GM19438 (cell line): ENCODE measurements around the gene SPON1.
"Not testable (repeated sequence)": the region's sequence is repeated elsewhere in the genome, so short reads cannot be mapped to it uniquely, and the experiment has no call there.

ENCODE experiments used
- ATAC-seq: cut with Tn5 transposase; IDR thresholded peaks from one replicate; pipeline ENCODE4 v1.9.1; 2021; ENCODE audit warnings: low read depth; ENCODE audit not compliant: unreplicated experiment

Gene SPON1

DNA sequence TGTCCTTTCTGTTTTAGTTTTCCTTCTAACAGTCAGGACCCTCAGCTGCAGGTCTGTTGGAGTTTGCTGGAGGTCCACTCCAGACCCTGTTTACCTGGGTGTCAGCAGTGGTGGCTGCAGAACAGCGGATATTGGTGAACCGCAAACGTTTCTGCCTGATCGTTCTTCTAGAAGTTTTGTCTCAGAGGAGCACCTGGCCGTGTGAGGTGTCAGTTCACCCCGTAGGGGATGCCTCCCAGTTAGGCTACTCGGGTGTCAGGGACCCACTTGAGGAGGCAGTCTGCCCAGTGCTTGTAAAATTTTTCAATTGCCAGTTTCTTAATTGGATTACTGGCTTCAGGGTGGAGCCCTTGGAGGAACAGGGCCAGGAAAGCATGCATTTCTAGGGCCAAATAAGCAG, 211.2 kb downstream of the SPON1 start:
- ATAC-seq = not testable (repeated sequence)

DNA sequence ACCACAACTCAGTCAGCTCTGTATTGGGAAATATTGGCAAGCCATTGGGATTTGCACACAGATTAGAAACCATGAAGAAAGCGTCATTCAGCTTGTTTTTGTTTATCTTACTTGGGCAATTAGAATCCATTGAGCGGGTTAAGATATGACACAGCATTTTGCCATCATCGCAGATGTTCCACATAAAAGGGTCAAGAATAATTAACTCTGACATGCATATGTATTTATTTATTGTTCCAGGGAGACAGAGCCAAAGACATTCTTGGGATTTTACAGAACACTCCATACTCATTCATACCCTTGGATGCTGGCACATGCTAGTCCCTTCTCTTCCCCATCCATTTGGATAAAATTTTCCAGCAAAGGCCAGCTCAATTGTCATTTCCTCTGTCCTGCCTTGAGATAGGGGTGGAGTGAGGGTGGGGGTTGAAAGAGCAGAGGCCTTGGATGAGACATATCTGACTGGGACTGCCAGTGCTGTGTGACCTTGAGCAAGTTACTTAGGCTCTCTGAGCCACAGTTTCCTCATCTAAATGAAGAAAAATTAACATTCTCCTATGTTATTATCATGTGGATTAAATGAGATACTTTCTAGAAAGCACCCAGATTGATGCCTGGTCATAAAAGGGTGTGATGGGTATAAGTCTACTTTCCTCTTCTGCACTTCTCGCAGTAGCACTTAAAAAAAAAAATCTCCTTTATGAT, 216.7 kb downstream of the SPON1 start:
- no peak for ATAC-seq

DNA sequence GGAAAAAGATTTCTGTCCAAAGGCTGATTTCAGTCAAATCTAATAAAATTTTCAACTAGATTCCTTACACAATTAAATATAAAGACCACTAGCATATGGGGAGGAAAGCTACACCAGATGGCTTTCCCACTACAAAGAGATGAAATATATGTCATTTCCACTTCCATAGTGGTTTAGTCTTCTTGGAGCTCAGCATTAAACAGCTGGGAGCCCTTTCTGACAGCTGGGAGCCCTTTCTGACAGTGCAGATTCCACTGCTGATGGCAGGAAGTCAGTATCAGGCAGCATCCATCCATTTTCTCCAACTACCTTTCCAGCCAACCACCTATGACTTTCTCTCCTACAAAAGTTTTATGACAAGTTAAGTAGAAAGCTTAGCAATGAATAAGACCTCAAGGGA, 218.6 kb downstream of the SPON1 start:
- ATAC-seq = no peak

DNA sequence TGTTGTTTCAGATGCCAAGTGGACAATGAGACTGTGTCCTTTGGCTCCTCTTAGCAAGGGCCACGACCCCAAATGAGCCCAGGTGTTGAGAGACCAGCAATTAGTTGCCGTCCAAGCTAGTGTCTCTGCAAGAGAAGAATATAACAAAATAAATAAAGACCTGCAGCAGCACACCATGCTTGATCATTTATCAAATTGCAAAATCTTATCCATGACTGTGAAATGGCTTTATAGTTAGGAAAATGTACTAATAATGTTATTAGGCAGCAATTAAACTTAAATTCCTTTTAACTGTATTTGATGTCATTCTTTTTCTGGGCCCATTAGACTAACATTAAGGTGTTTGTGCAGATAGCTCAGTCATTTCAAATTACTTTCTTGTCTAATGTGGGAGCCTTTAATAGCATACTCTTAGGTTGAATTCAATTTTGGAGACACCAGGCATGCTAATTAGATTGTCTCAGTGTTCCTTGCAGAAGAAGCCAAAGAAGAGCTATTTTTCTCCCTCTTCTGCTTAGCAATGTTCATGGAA, 220.4 kb downstream of the SPON1 start:
- ATAC-seq = no peak

DNA sequence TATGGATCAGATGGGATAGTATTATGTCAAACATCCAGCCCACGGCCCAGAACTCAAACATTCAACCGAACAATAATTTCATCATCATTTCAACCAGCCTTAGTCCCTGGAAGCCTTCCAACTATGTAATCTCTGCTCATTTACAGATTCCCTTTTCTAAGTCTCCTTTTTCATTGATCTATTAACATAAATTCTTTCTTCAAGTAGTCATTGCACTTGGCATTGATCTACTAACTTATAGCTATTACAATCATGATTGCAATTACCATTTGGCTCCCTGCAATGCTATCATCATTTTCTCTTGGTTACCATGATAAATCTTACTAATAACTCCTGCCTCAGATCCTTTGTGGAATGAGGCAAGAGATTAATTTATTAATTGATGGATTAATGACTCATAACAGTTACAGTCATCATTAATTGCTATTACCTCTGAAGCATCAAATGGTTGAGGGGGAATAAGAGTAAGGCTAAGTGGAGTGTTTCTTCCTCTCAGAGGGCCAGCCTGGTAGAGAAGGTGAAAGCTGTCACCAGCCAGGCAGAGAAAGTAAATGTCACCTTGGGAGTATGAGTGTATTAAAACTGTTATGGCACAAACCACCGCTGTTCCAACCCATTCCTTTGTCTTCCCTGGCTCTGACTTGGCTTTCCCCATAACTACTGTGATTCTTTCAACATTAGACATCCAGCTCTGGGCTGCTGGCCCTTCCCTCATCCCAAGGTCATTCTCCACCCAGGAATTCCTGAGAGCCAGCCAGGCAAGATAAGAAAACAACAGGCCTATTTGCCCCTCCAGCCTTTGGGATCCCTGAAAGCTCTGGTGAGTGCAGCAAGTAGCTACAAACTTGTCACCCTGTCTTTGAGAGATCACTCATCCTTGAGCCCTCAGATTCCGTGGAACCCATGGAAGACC, 221.8 kb downstream of the SPON1 start:
- no peak for ATAC-seq

DNA sequence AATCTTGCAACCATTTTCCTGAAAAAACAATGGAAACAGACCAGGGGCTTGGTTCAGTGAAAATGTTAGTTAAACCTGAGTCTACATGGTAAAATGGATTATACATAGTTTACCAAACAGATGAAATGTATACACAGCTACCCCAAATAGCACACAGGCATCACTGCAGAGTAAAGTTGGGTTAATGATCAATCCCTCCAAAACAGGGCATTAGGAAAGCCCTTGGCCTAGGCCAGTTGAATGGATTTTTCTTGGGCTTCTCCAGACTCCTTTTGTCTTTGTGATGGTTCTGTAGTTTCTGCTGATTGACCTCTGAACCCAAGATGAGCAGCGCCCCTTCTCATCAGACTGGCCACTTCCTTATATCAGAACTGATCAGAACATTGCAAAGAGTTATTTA, 222.9 kb downstream of the SPON1 start:
- ATAC-seq = no peak

DNA sequence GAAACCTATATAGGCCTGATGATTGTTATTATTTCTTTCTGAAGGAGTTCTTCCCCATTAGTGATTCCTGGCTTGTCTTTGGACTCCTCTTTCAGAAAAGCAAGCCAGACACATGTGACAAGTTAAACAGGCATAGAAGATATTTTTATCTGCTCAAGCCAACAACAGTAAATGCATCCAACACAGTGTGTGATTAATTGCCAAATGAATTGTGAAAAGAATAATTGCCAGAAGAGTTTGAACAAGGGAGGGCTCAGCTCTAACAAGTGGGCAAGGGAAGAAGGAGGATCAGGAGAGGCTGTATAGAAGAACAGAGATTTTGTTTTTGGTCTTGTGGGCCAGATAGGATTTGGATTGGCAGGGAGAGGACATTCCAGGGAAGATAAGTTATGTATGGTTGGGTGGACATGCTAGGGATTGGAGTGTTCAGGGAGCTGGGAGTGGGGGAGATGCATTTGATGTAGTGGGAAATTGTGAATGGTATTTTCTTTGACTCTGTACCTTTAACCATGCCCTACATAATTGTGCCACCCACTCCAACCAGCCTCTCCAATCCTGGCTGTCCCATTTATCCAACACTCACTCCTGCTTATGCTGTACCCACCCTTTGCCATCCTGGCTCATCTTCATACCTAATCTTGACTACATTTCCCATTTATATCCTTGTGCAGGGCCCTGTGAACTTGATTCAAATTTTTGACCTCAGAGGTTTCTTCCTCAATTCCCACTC, 223.7 kb downstream of the SPON1 start:
- ATAC-seq = no peak

DNA sequence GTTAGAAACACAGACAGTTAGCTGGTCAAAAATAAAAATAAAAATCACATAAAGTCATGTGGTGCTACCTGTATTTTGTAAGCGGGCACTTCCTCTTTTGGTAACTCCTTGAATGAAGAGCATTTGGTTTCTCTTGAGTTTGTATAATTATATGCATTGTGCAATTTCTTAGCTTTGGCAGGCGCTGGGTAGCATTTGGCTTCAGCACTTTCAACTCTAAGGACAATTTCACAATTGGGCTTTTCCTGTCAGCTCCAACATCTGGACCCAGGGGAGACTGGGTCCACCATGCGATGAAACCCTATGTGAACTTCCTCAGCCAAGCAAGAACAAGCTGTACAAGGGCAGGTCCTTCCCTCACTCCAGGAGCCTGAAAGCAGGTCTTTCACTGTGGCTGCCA, 227.4 kb downstream of the SPON1 start:
- no peak for ATAC-seq

DNA sequence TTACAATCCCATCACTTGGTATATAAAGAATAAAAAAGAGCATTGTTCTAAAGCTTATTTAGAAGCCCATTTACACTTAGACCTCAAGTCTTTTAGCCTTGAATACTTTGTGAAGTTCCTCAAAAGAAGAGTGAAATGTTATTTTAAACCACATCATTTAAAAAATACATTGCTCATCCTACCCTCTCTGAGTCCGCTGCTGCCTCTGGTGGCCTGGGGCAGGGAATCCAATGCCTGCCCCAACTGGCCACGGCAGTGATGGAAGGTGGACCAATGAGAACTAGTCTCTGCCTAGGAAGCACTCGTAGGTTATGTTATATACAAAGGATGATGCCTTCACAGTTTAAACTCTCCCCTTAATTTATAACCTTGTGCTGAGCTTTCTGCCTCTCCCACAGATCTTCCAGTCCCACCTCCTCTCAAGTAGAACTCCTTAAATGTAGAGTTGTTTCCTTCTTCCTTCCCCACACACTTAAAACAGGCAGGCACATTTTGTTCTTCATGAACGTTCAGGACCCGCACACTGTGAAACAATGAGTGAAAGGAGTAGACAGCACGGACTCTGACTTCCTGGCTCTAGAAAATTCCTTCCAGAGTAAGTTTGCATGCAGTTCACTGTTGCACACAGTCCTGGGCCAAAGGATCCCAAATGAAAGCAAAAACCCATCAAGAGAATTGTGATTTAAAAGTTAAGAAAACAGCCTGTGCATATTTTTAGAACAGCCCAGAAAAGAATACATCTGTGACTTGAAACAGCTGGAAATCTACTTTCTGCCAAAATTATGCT, 228.7 kb downstream of the SPON1 start:
- ATAC-seq = no peak

DNA sequence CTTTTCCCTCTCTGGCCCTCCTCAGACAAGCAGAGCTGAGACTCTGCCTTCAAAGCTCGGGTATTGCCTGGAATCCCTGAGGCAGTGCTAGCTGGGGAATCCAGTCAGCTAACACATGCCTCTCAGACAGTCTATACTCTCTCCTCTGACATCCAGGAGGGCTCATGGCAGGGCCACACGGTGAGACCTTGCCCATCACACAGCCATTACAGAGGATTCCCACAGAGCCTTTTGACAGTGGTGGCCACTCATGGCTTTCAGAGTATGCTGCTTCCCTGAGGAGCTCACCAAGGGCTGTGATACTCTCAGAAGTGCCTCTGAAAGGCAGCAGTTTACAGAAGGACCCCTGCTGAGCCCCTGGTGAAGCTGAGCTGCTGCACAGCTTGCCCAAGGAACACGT, 231.1 kb downstream of the SPON1 start:
- ATAC-seq = no peak

DNA sequence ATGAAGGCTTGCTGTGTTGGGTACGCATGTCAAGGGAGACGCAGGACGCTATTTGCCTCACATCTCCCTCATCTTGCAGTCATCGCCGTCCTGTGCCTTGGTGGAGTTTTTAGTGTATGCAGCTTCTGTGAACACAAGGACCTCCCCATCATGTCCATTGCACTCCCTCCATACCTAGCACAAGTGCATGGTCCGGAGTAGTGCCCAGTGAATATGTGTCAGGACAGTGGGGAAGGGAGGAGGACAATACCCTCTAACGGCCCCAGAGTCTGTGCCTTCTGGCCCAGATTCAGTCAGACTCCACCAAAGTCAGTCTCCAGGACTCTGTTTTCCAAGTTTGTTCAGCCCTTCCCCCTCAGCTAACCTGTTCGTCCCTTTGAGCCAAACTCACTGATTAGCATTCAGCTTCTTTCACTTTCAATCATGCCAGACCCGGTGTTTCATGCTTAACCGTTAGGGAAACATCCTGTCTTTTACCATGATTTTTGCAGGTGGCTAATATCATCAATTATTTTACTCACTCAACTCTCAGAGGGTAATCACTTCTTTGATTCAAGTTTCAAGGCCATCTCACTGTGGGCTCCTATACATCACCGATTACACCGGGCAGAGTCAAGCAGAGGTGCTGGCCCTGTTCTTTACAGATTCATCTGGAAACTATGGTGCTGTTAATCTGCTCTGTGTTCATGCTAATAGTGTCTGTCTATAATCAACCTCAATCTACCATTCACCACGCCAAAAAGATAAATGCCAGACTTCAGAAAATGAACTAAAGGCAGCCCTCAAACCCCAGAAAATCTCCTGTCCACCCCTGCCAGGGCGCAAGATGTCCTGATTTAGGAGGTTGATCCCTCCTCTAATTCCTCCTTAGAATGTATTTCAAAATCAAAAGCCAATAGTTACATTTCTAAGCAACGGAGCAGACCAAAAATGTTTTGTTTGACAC, 240.0 kb downstream of the SPON1 start:
- peak; percentile 63 for ATAC-seq

DNA sequence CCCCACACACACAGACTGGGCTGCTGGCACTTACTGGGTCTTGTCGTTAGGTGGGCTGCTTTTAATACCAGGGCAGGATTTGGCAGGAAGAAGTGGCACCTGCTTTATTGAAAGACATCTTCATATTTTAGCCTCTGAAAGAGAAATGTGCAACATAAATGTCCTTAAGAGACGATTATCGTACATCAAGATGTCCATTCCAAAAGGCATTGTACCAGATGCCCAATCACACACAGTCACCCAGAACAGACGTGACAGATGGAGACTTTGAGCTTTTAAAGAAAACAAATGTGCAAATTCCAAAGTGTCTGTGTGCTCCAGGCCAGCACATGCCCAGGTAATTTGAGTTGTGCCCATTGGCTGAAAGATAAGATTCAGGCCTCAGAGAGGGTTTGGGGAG, 240.8 kb downstream of the SPON1 start:
- ATAC-seq = no peak

DNA sequence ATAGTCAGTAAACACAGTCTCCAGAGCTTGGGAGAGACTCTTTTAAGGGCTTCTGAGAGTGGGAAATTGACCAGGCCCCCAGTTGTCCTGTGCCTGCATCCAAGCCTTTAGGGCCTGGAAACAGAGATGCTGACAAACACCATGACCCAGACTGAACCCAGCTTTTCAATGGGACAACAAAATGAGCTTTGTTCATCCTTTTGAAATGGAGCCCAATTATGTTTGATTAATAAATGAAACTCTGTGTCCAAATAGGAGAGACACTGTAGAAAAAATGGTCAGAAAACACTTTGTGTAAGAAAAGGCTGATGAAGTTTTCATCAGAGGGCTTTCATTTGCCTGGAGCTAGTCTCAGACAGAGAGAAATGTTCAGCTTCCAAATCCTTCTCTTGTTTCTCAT, 250.5 kb downstream of the SPON1 start:
- ATAC-seq = no peak

DNA sequence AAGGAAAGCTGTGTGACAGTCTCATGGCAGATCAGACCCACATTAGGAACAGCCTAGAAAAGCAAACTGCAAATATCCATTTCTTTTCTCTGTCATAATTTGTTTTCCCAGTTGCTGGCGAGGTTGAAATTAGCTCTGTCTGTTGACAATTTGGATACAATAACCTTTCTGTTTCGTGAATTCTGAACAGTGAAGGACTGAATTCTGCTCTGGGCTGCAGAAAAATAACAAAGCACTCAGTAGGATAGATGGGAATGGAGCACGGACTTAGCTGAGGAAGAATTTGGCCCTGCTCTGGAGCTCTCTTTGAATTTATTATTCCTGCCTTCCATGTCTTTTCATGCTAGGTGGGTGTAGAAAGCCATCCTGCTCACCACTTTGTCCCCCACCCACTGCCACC, 256.2 kb downstream of the SPON1 start:
- ATAC-seq = no peak

DNA sequence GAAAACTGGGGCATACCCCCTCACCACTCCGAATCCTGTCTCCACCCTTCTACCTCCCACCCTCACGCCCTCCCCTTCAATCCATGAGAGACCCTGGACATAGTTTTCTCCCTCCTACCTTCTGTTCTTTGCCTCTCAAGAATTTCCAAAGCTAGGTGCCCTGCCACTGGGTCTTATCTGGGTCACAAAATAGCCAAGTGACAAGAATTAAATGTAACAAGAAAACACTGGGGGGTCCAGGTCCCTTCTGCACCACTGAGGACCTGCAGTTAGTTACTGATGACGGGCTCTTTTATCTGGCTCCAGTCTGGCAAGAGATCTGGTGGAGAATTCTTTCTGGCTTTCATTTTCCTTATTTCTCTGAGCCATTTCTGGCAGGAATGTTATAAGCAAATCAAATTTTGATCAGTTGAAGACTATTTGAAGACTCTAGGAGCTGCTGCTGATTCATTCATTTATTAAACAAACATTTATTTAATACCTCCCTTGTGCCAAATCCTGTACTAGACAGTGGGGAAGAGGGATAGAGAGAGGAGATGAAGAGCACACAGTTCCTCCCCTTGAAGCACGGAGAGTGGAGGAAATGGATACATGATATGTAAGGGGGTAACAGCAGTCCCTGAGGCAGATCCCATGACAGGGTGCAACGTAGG, 261.2 kb downstream of the SPON1 start:
- no peak for ATAC-seq

DNA sequence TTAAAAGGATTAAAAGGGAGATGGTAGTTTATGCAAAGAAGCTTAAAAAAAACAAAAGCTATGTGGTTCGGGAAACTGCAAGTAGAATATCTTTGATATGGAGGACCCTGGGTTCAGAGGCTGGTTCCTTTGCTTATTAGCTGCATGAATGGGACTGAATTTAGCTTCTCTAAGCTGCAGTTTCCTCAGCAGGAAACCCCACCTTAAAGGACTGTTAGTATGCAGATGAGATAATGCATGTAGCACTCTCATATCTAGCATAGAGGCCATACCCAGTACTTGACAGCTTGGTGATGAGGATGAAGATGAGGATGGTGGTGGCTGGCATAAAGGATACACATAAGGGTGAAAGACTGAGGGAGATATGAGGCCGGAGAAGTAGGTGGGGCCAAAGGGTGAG, 261.9 kb downstream of the SPON1 start:
- ATAC-seq = no peak

DNA sequence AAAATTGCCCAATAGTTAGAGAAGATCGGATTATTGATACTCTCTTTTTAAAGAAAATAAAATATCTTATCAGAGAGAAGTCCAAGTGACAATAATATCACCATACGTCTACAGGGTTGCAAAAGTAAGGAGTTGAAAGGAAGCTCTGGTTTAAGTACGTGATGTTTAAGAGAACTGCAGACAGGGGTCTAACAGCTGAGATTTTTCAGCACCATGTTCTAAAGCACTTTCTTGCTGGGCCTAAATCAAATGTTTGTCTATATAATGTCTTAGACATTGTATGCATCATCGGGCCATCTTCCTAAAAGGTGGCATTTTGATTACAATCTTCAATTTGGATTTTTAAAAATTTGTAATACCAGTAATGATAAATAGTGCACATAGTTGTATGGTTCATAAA, 263.1 kb downstream of the SPON1 start:
- no peak for ATAC-seq

DNA sequence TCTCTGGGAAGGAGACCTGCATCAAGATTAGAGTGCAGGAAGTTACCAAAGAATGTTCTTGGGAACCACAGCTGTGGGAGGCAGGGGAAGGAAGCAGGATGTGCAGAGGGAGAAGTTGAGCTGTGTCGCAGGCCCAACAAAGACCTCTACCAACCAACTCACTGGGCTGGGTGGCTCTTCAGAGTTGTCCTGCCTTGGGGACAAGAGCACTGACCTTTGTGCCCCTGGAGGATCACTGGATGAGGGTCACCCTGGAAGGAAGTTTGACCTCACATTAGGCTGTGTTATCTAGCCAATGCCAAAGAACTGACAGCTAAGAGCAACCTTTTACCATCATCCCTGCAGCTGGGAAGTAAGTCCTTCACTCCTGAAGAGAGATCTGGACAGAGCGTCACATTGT, 265.8 kb downstream of the SPON1 start:
- no peak for ATAC-seq

DNA sequence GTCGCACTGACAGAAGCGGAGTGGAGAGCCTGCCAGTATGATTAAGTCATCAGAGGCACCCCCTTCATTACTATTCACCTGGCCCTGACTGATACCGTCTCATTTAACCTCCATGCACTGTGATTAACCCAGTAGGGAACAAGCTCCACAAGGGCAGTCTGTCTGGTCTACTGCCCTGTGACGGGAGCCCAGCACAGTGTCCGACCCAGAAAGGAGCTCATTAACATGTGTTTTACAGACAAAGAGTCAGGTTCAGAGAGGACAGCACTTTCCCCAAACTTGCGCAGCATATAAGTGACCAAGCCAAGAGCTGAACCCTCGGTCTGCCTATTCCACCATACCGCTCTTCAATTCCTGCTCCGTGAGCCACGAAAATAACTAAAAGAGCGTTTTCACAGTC, 266.9 kb downstream of the SPON1 start:
- no peak for ATAC-seq
